ENCODE data around the gene RHBDD3. TPM values are rescaled to one million over a fixed set of nuclear protein-coding genes. Genes with fewer than 3 reads are reported as not detected.
A peak's percentile ranks its signal among the peaks of the same experiment; 100 is the strongest.

Gene RHBDD3
- total RNA-seq, 6 experiments from 2014 or later: 9.7 to 35.3 (median 14.7) TPM

GRCh38 chr22:29268511-29269229, 889 bp upstream of the RHBDD3 start:
- TF ChIP-seq POLR2A (IDR thresholded peaks at IDR 0.05) (peak; percentile 5), CTCF (IDR thresholded peaks at IDR 0.05) (peak in 1 of 4 donors; percentile 2)
- Histone ChIP-seq H3K27me3 (no peaks in the 10 kb centered on the region), H3K36me3 (peaks cover 3 to 28% (median 16%) of the 10 kb centered on the region in 4 donors), H3K9me3 (no peaks in the 10 kb centered on the region), H3K4me3 (peak overlapping the region; percentile 63 to 98 (median 87)), H3K4me1 (peaks cover 0 to 41% (median 13%) of the 10 kb centered on the region in 4 donors), H3K27ac (peak overlapping the region; percentile 97 to 100 (median 98))
- intact Hi-C loops (cut with DNase I): no loop called here
- 1% methylated on average over 16 of the region's 51 CpGs for WGBS (ENCODE audit: insufficient coverage, low coverage, low lambda C conversion rate, missing lambda C conversion rate)
- ATAC-seq (peak; percentile 36 to 68 (median 62)), DNase-seq (peak; percentile 70 to 80 (median 79))

- ATAC-seq (no peak), DNase-seq (no peak)
- Histone ChIP-seq H3K27ac (peak overlapping the region; percentile 97 to 100 (median 98)), H3K4me3 (peak overlapping the region; percentile 63 to 98 (median 87)), H3K4me1 (peaks cover 0 to 32% (median 12%) of the 10 kb centered on the region in 4 donors), H3K9me3 (no peaks in the 10 kb centered on the region), H3K36me3 (peaks cover 0 to 16% (median 9%) of the 10 kb centered on the region in 4 donors), H3K27me3 (no peaks in the 10 kb centered on the region)
- intact Hi-C loops (cut with DNase I): no loop called here
- no peak for TF ChIP-seq CTCF (IDR thresholded peaks at IDR 0.05)
- no peak for TF ChIP-seq POLR2A (IDR thresholded peaks at IDR 0.05)
- 0% methylated on average over 2 of the region's 32 CpGs for WGBS (ENCODE audit: insufficient coverage, low coverage, low lambda C conversion rate, missing lambda C conversion rate)
Observed at GRCh38 chr22:29267462-29267857, 321 bp downstream of the RHBDD3 start.

- DNase-seq: peak in 2 of 3 donors; percentile 34 to 57
- peaks cover 0 to 10% (median 7%) of the 10 kb centered on the region in 4 donors for H3K36me3 ChIP-seq
- peaks cover 0 to 25% (median 9%) of the 10 kb centered on the region in 4 donors for H3K4me1 ChIP-seq
- WGBS (ENCODE audit: insufficient coverage, low coverage, low lambda C conversion rate, missing lambda C conversion rate): 0% methylated on average over 8 of the region's 13 CpGs
- H3K4me3 ChIP-seq: peak overlapping the region; percentile 63 to 98 (median 87)
- peak overlapping the region; percentile 97 to 100 (median 98) for H3K27ac ChIP-seq
- H3K9me3 ChIP-seq: no peaks in the 10 kb centered on the region
- H3K27me3 ChIP-seq: no peaks in the 10 kb centered on the region
- ATAC-seq: no peak
- no peak for TF ChIP-seq CTCF (IDR thresholded peaks at IDR 0.05)
- no peak for TF ChIP-seq POLR2A (IDR thresholded peaks at IDR 0.05)
- intact Hi-C loops (cut with DNase I): no loop called here
Observed at GRCh38 chr22:29266564-29267461, 968 bp downstream of the RHBDD3 start.

GRCh38 chr22:29265929-29266328, 1.9 kb downstream of the RHBDD3 start:
- ATAC-seq: no peak
- H3K27ac ChIP-seq: no peak overlapping the region

More at GRCh38 chr22:29265929-29266328, 1.9 kb downstream of the RHBDD3 start:
- Histone ChIP-seq H3K9me3 (no peaks in the 10 kb centered on the region), H3K4me3 (no peak overlapping the region), H3K4me1 (peaks cover 0 to 16% (median 6%) of the 10 kb centered on the region in 4 donors), H3K36me3 (peaks cover 0 to 10% (median 7%) of the 10 kb centered on the region in 4 donors), H3K27me3 (no peaks in the 10 kb centered on the region)
- intact Hi-C loops (cut with DNase I): no loop called here
- DNase-seq: no peak
- WGBS (ENCODE audit: insufficient coverage, low coverage, low lambda C conversion rate, missing lambda C conversion rate): 58% methylated on average over 3 of the region's 4 CpGs
- TF ChIP-seq CTCF (IDR thresholded peaks at IDR 0.05) (no peak), POLR2A (IDR thresholded peaks at IDR 0.05) (no peak)
